ENCODE measurements around the gene DLG2. TPM values are rescaled to one million over a fixed set of nuclear protein-coding genes. Genes with fewer than 3 reads are reported as not detected.

Gene DLG2
- total RNA-seq, 4 donors from 2014 or later = 0.18 to 8.3 (median 2.5) TPM

DNA sequence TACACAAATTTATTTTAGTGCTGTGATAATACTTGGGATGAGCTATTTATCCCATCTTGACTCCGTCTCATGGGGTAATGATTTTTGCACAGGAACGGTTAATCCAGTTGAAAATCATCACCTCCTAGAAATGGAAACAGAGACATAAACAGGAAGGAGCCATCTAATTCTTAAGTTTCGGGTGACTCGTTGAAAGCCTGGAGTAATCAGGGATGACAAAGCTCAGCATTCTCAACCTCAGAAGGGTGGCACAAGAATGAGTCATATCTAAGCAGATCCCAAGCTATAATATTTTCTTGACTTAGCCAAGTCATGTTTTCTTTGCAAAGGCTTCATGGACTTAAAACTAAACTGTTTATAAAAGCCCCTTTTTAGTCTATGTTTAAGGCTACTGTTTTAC is 2060.2 kb downstream of the DLG2 start:
- no peak for TF ChIP-seq POLR2A (IDR thresholded peaks at IDR 0.05)
- TF ChIP-seq, protein P1, sequence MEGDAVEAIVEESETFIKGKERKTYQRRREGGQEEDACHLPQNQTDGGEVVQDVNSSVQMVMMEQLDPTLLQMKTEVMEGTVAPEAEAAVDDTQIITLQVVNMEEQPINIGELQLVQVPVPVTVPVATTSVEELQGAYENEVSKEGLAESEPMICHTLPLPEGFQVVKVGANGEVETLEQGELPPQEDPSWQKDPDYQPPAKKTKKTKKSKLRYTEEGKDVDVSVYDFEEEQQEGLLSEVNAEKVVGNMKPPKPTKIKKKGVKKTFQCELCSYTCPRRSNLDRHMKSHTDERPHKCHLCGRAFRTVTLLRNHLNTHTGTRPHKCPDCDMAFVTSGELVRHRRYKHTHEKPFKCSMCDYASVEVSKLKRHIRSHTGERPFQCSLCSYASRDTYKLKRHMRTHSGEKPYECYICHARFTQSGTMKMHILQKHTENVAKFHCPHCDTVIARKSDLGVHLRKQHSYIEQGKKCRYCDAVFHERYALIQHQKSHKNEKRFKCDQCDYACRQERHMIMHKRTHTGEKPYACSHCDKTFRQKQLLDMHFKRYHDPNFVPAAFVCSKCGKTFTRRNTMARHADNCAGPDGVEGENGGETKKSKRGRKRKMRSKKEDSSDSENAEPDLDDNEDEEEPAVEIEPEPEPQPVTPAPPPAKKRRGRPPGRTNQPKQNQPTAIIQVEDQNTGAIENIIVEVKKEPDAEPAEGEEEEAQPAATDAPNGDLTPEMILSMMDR (IDR thresholded peaks at IDR 0.05) = no peak
- no peaks in the 10 kb centered on the region for H3K27me3 ChIP-seq
- no peaks in the 10 kb centered on the region for H3K36me3 ChIP-seq
- H3K4me1 ChIP-seq = no peaks in the 10 kb centered on the region
- no peak overlapping the region for H3K27ac ChIP-seq
- H3K4me3 ChIP-seq = no peak overlapping the region
- DNase-seq = no peak
- H3K9me3 ChIP-seq = no peaks in the 10 kb centered on the region

DNA sequence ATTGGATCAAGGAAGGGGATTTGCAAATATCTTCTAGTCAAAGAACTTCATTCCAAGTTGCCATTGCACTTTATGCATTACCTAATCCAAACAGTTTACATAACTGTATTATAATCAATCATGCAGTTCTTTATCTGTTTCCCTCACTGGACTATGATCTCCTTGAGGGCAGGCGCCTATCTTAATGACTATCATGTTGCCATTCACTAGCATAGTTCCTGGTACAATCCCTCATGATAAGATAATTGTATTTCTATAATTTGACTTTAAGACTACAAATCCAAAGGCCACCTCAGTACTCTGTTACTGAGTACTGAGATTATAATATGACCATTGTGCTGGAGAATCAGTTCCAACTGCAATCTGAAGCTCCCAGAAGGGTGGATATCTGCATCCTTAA is 2062.3 kb downstream of the DLG2 start:
- Histone ChIP-seq H3K4me3 (no peak overlapping the region), H3K27me3 (no peaks in the 10 kb centered on the region), H3K4me1 (no peaks in the 10 kb centered on the region), H3K36me3 (no peaks in the 10 kb centered on the region), H3K27ac (peak overlapping the region in 1 of 4 donors; percentile 8), H3K9me3 (no peaks in the 10 kb centered on the region)
- DNase-seq = peak in 1 of 3 donors; percentile 56
- TF ChIP-seq POLR2A (IDR thresholded peaks at IDR 0.05) = no peak
- TF ChIP-seq, protein P1 (IDR thresholded peaks at IDR 0.05) = no peak

DNA sequence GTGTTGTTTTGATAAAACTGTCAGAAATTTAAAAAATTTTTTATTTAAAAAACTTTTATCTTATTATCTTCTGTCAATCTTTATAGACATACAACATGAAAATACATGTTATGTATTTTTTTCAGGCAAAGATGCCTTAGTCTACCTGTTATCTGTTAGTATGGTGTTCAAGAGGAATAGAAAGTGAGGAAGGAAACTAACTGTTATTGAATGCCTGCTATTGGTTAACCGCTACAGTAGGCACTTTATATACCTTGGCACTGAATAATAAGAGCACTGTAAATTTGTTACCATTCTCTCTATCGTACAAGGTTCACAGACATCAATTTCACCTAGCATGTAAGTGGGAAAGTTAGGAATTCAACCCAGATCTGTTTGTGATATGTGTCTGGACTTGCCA is 2068.9 kb downstream of the DLG2 start:
- Histone ChIP-seq H3K27ac (no peak overlapping the region), H3K4me1 (no peaks in the 10 kb centered on the region), H3K4me3 (no peak overlapping the region), H3K9me3 (no peaks in the 10 kb centered on the region), H3K27me3 (no peaks in the 10 kb centered on the region), H3K36me3 (no peaks in the 10 kb centered on the region)
- TF ChIP-seq, protein P1 (IDR thresholded peaks at IDR 0.05) = no peak
- no peak for DNase-seq

DNA sequence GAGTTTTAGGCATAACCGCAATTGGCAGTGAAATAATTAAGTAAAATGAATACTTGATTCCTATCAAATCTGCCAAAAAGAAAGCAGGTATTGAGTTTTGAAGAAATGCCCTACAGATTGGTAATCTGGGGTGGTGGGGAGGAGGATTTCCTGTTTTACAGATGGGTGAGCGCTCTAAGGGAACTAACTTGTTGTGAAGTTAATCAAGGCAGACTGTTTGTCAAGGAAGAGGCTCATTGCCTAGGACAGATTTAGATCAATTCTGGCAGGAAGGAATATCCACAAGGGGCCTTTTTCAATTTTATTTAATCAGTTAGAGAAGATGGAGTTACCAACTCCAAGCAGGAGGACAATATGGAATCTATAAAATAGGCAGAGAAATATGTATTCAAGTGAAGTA is 2069.5 kb downstream of the DLG2 start:
- Histone ChIP-seq H3K36me3 (no peaks in the 10 kb centered on the region), H3K9me3 (no peaks in the 10 kb centered on the region), H3K27me3 (no peaks in the 10 kb centered on the region), H3K4me1 (no peaks in the 10 kb centered on the region), H3K4me3 (no peak overlapping the region), H3K27ac (no peak overlapping the region)
- no peak for DNase-seq
- TF ChIP-seq POLR2A (IDR thresholded peaks at IDR 0.05) = no peak

- Histone ChIP-seq H3K4me1 (no peaks in the 10 kb centered on the region), H3K9me3 (no peaks in the 10 kb centered on the region), H3K27ac (no peak overlapping the region), H3K36me3 (no peaks in the 10 kb centered on the region), H3K27me3 (no peaks in the 10 kb centered on the region), H3K4me3 (no peak overlapping the region)
- DNase-seq = no peak
- TF ChIP-seq, protein P1 (IDR thresholded peaks at IDR 0.05) = no peak
- no peak for TF ChIP-seq POLR2A (IDR thresholded peaks at IDR 0.05)
Observed at GRCh38 chr11:83554876-83555275, 2072.3 kb downstream of the DLG2 start.

GRCh38 chr11:83549984-83550667 is 2077.0 kb downstream of the DLG2 start:
- H3K27ac ChIP-seq = no peak overlapping the region
- H3K36me3 ChIP-seq = no peaks in the 10 kb centered on the region
- H3K27me3 ChIP-seq = no peaks in the 10 kb centered on the region
- no peaks in the 10 kb centered on the region for H3K9me3 ChIP-seq
- no peaks in the 10 kb centered on the region for H3K4me1 ChIP-seq
- DNase-seq = no peak
- TF ChIP-seq, protein P1 (IDR thresholded peaks at IDR 0.05) = no peak
- no peak for TF ChIP-seq POLR2A (IDR thresholded peaks at IDR 0.05)
- H3K4me3 ChIP-seq = no peak overlapping the region
